Stimulated activated naive CD8-positive, alpha-beta T cell treated with anti-CD3 and anti-CD28 coated beads, Interleukin-15, amount 100 ng/mL, for 72 hours (primary cell): ENCODE measurements around the gene FOXRED1.
"Not testable (repeated sequence)": the region's sequence is repeated elsewhere in the genome, so short reads cannot be mapped to it uniquely, and the experiment has no call there.

Experiments
- ATAC-seq: fragments of 150-1000 bp; cut with Tn5 transposase; 2 replicates; pipeline ENCODE4 v1.10.0; 2021; ENCODE audit warnings: mild to moderate bottlenecking, moderate library complexity
- DNase-seq, 2 donors: peaks; one replicate each; pipeline ENCODE4 v3.0.0; 2021 to 2022
- H3K27ac Mint-ChIP-seq, 2 donors: one replicate each; pipeline ENCODE4 v1.8.0; 2022; ENCODE audit warnings: mild to moderate bottlenecking in 2 of 2, mixed read lengths in 2 of 2, moderate library complexity in 2 of 2
- H3K27me3 Mint-ChIP-seq: one replicate; pipeline ENCODE4 v1.8.0; 2022; ENCODE audit warnings: mixed read lengths
- H3K4me1 Mint-ChIP-seq: one replicate; pipeline ENCODE4 v1.8.0; 2022; ENCODE audit warnings: mild to moderate bottlenecking, mixed read lengths
- H3K4me3 Mint-ChIP-seq, 2 donors: one replicate each; pipeline ENCODE4 v1.8.0; 2022; ENCODE audit warnings: mild to moderate bottlenecking in 2 of 2, mixed read lengths in 2 of 2, moderate library complexity in 1 of 2
- H3K9me3 Mint-ChIP-seq, 2 donors: one replicate each; pipeline ENCODE4 v1.8.0; 2022; ENCODE audit warnings: mixed read lengths in 2 of 2

Gene FOXRED1

DNA sequence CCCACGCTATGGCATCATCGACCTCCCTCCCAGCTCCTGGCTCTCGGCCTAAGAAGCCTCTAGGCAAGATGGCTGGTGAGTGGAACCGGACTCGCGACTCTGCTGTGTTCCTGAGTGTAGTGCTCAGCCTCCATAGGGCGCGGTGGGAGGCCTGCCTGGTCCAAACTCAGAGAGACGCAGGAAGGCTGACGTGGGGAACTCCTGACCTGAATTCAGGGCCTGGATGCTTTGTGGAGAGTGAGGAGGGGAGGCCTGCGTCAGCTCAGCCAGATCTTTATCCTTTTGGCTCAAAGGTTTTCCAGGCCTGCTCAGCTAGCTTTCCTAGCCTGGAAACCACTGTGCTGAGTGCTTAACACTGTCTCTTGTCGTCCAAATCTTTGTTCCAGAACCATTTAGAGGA is 21.9 kb downstream of the FOXRED1 start:
- ATAC-seq, result no peak
- no peak overlapping the region for H3K27ac Mint-ChIP-seq
- no peaks in the 10 kb centered on the region for H3K27me3 Mint-ChIP-seq
- H3K9me3 Mint-ChIP-seq, result no peaks in the 10 kb centered on the region
- peaks cover 35% of the 10 kb centered on the region for H3K4me1 Mint-ChIP-seq
- DNase-seq, result no peak
- no peak overlapping the region for H3K4me3 Mint-ChIP-seq

DNA sequence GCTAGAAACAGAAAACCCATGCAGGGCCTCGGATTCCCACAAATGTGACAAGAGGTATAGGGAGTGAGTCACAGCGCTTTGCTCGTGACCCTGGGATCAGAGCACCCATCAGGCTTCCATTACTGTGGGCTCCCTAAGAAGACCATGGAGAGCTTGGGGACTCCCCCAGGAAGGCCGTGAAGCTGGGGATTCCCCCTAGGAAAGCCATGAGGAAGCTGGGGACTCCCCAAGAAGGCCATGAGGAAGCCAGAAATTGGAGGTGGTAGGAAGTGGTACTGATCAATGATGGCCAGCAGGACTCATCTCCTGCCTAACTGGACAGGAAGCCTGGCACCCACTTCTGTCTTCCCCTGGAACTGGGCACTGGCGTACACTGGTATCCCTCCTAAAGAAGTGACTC is 24.8 kb downstream of the FOXRED1 start:
- Mint-ChIP-seq H3K4me1 (peaks cover 18% of the 10 kb centered on the region), H3K27me3 (no peaks in the 10 kb centered on the region), H3K27ac (peak overlapping the region in 1 of 2 donors; percentile 9), H3K9me3 (no peaks in the 10 kb centered on the region), H3K4me3 (no peak overlapping the region)
- ATAC-seq (peak; percentile 45), DNase-seq (no peak)

DNA sequence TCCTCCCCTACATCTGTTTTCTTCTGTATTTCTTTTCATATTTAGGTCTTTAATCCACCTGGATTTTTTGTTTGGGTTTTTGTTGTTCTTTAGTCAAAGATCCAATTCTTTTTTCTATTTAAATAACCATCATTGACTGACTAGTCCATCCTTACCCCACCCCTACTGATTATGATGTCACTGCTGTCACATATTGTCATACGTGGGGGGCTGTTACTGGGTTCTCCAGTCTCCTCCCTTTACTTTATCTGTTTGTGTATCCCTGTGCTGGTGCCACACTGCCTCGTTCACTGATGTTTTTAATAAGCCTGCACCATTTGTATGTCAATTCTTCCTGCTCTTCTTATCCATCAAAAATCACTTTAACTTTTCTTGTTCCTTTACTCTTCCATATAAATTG is 28.1 kb downstream of the FOXRED1 start:
- Mint-ChIP-seq H3K4me3 (no peak overlapping the region), H3K9me3 (no peaks in the 10 kb centered on the region), H3K4me1 (peaks cover 18% of the 10 kb centered on the region), H3K27me3 (no peaks in the 10 kb centered on the region), H3K27ac (peak overlapping the region in 1 of 2 donors; percentile 69)
- ATAC-seq, result no peak
- DNase-seq, result no peak

DNA sequence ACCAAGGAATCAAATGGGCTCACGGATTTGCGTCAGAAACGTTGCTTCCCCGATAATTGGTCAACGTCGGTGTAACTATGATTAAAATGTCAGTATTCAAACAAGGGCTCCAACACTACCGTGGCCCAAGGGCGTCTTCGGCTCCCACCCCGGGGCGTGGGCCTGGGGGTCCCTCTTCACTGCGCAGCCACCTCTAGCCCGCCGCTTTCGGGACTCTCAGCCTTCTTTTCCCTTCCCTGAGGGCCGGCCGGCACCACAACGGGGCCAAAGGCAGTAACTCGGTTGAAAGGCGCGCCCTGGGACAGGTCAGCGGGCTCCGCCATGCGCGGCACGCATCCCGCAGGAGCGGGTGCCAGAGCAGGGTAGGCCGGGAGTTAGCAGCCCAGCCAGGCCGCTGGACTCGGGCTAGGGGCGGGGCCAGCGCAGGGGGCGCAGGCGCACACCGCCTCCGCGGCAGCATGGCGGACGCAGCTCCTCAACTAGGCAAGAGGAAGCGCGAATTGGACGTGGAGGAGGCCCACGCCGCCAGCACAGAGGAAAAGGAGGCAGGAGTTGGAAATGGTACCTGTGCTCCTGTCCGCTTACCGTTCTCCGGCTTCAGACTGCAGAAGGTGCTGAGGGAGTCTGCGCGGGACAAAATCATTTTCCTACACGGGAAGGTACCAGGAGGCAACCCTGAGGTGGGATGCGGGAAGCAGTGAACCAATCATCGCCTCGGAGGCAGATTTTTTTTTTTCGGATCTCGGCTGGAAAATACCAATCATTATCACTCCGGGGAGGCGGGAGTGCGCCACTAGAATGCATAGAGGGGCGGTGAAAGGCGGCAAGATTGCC is 34.9 kb downstream of the FOXRED1 start, which contains the start of gene DCPS:
DCPS (plus strand) TSS at position 438 of the 834 bp plus-strand sequence; CDS start at position 459, 21 bp downstream.
- Mint-ChIP-seq H3K9me3 (no peaks in the 10 kb centered on the region), H3K4me1 (peaks cover 43% of the 10 kb centered on the region), H3K4me3 (peak within 1 kb of the TSS; percentile 97 to 99), H3K27me3 (no peaks in the 10 kb centered on the region), H3K27ac (peak within 1 kb of the TSS; percentile 99)
- ATAC-seq, result peak; percentile 97
- DNase-seq, result peak; percentile 89 to 91

DNA sequence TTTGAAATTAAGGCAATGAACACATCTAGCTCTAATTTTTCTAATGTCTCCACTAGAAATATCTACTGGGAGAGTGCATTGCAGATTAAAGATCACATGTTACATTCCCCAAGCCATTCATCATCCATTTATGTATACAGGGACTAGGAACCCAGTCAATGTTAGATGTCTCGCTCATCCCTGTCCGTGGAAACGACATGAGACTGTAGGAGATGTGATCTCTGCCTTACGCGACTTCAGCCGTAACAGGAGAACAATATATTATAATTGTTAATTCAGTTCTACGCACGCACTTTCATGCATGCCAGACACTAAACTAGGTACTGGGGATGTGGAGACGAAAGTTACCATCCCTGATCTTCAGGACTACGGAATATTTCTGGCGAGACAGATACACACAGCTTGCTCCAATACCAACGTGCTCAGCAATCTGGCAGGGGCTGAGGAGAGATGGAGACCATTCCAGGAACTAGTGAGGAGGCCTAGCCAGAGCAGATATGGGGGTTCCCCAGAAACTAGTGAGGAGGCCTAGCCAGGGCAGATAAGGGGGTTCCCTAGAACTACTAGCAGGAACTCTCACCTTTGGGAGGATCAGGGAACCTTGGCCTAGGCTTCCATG is 35.6 kb downstream of the FOXRED1 start:
- H3K27me3 Mint-ChIP-seq, result no peaks in the 10 kb centered on the region
- peak overlapping the region; percentile 97 to 99 for H3K4me3 Mint-ChIP-seq
- no peaks in the 10 kb centered on the region for H3K9me3 Mint-ChIP-seq
- peak overlapping the region; percentile 99 for H3K27ac Mint-ChIP-seq
- ATAC-seq, result no peak
- H3K4me1 Mint-ChIP-seq, result peaks cover 43% of the 10 kb centered on the region
- no peak for DNase-seq

DNA sequence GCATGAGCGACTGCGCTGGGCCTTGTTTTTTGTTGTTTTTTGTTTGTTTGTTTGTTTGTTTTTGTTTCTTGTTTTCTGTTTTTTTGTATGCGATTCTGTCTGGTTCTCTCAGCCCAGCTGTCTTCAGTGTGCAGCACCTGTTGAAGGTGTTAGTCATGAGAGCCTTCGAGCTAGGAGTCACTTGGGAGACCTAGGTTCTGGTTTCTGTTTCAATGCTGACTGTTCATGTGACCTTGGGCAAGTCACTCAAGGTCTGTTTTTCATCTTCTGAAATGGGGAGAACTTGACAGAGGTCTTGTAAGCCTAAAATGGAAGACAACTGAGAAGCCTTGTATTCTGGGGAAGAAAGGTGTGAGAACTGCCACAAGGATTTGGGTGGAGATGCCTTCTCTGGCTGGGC is 36.7 kb downstream of the FOXRED1 start:
- DNase-seq (peak; percentile 15 to 41), ATAC-seq (peak; percentile 60)
- H3K27ac Mint-ChIP-seq, result peak overlapping the region; percentile 52 to 86
- H3K4me1 Mint-ChIP-seq, result peaks cover 43% of the 10 kb centered on the region
- peak overlapping the region; percentile 72 to 77 for H3K4me3 Mint-ChIP-seq
- no peaks in the 10 kb centered on the region for H3K27me3 Mint-ChIP-seq
- no peaks in the 10 kb centered on the region for H3K9me3 Mint-ChIP-seq

DNA sequence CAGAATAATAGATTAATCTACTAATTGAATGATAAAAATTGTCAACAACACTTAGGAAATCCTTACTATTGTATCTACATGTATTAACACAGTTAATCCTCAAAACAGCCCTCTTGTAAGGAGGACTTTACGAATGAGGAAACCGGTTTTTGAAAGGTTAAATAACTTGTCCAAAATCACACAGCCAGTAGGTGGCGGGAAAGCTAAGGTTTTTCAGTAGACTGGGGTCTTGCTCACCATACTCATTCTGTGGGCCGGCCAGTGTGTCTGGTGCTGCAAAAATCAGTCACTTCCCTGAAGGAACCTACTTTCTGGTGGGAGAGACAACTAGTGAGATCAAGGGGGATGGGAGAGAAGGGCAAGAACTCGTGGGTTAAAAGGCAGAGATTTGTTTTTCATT is 38.8 kb downstream of the FOXRED1 start:
- Mint-ChIP-seq H3K4me3 (no peak overlapping the region), H3K27ac (no peak overlapping the region), H3K4me1 (peaks cover 39% of the 10 kb centered on the region), H3K27me3 (no peaks in the 10 kb centered on the region), H3K9me3 (no peaks in the 10 kb centered on the region)
- ATAC-seq (no peak), DNase-seq (peak in 1 of 2 donors; percentile 6)

DNA sequence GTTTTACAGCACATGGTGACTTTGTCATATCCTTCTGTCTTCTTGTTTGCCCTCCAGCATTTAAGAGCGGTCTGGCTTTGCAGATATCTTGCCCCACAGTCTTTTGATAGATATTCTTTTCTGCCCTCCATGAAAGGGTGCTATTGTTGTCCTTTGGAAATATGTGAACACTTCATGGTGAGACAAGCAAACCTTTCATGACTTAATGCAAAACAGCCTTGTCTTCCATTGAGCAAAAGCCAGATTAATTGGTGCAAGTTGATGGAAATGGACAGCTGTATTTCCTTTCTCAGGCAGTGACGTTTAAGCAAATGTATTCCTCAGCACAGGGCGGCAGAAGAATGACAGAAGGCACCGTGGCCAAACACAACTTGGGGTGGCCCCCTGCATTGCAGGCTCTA is 39.3 kb downstream of the FOXRED1 start:
- Mint-ChIP-seq H3K27ac (no peak overlapping the region), H3K9me3 (no peaks in the 10 kb centered on the region), H3K4me3 (no peak overlapping the region), H3K27me3 (no peaks in the 10 kb centered on the region), H3K4me1 (peaks cover 33% of the 10 kb centered on the region)
- DNase-seq (no peak), ATAC-seq (no peak)

DNA sequence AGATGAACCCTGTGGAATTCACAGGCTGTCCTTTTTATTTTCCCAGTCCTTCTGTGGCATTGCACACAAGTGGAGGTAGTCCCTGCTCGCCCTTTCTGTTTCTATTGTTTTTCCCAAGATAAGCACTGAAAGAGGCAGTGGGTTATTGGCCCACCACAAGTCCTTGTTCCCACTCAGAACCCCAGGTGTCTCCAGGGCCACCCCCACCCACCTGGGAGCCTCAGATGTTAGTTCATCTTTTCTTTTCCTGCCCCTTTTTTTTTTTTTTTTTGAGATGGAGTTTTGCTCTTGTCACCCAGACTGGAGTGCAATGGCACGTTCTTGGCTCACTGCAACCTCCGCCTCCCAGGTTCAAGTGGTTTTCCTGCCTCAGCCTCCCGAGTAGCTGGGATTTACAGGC is 39.8 kb downstream of the FOXRED1 start:
- peaks cover 33% of the 10 kb centered on the region for H3K4me1 Mint-ChIP-seq
- H3K27ac Mint-ChIP-seq, result not testable (repeated sequence)

DNA sequence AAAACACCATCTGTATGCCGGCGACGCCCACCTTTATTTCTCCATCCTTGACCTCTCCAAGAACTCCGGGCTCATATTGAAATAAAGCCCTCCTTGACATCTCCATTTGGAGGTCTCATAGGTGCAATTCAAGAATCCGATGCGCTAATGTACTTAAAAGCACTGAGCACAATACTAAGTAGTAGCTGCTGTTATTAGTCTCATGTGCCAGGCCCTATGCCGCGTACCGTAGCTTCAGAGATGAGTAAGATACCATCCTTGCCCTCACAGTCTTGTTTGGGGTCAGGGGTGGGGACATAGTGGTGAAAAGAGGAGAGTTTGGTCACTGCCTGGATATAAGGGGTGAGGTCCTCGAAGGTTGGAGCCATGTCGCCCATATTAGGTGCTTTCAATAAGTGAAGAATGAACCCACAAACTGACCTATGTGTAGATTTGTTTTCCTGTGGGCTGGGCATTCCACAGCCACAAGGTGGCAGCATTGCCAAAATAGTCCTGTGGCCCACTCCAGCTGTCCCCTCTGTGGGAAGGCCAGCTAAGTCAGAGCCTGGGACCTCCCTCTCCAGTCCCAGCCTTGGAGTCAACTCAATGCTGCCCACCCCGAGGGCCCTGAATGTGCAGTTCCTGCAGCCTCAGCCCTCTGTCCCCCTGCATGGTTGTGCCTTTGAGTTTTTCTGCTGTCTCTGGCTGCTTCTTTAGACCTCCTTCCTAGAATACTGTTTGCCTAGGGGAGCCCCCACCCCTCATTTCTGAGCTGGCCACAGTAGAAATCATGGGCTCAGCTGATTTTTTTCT is 41.4 kb downstream of the FOXRED1 start:
- H3K4me1 Mint-ChIP-seq, result peaks cover 24% of the 10 kb centered on the region
- no peak overlapping the region for H3K4me3 Mint-ChIP-seq
- no peaks in the 10 kb centered on the region for H3K27me3 Mint-ChIP-seq
- ATAC-seq (peak; percentile 80), DNase-seq (peak; percentile 54 to 57)
- no peaks in the 10 kb centered on the region for H3K9me3 Mint-ChIP-seq
- H3K27ac Mint-ChIP-seq, result no peak overlapping the region

More for the DNA sequence above, 39.8 kb downstream of the FOXRED1 start:
- ATAC-seq, H3K4me3 Mint-ChIP-seq, H3K27me3 Mint-ChIP-seq, DNase-seq, H3K9me3 Mint-ChIP-seq: not testable (repeated sequence)

DNA sequence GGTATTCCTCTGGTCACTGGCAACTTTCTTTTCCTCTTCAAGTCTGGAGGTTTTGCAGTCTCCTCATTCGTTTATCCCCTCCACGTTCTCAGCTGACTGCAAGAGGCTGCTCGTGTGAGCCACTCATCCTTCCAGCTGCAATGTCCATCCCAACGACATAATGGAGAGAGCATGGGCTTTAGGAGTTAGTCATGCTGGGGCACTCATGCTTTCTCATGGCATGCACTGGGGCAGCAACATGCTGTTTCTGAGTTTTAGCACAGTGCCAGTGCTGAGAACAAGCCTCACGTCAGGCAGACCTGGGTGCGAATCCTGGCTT is 42.0 kb downstream of the FOXRED1 start:
- no peak for ATAC-seq
- H3K4me1 Mint-ChIP-seq, result peaks cover 19% of the 10 kb centered on the region
- H3K4me3 Mint-ChIP-seq, result no peak overlapping the region
- H3K9me3 Mint-ChIP-seq, result peaks cover 0 to under 1% of the 10 kb centered on the region in 2 donors
- no peak for DNase-seq
- H3K27ac Mint-ChIP-seq, result no peak overlapping the region
- no peaks in the 10 kb centered on the region for H3K27me3 Mint-ChIP-seq

DNA sequence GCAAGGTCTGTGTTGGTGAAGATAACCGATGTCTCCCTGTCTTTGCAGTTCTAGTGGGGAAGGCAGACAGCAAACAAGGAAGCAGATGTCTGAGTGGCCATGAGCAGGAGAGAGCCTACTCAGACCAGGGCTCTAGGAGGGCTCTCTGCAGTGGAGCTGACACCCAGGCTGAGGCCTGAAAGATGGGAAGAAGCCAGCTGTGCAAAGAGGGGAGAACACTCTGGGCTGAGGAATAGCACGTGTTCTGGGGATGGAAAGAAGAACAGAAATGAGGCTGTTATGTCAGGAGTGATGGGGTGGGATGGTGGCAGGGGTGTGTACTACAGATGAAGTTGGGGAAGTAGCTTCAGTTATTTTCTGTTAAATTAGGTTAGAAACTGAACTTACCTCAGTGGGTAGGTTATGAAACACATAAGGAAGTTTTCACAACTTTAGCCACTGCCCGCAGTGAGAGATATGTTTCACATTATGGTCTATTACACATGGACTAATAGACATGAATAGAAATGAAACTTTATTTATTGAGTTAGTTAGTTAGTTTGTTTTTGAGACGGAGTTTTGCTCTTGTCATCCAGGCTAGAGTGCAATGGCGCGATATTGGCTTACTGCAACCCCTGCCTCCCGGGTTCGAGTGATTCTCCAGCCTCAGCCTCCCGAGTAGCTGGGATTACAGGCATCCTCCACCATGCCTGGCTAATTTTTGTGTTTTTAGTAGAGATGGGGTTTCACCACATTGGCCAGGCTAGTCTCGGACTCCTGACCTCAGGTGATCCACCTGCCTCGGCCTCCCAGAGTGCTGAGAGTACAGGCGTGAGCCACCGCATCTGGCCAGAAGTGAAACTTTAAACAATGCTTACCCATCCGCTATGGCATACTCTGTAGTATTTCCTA is 42.7 kb downstream of the FOXRED1 start:
- DNase-seq (no peak), ATAC-seq (no peak)
- Mint-ChIP-seq H3K4me1 (peaks cover 19% of the 10 kb centered on the region), H3K4me3 (no peak overlapping the region), H3K27me3 (no peaks in the 10 kb centered on the region), H3K27ac (peak overlapping the region in 1 of 2 donors; percentile 70), H3K9me3 (peaks cover 0 to 6% of the 10 kb centered on the region in 2 donors)

DNA sequence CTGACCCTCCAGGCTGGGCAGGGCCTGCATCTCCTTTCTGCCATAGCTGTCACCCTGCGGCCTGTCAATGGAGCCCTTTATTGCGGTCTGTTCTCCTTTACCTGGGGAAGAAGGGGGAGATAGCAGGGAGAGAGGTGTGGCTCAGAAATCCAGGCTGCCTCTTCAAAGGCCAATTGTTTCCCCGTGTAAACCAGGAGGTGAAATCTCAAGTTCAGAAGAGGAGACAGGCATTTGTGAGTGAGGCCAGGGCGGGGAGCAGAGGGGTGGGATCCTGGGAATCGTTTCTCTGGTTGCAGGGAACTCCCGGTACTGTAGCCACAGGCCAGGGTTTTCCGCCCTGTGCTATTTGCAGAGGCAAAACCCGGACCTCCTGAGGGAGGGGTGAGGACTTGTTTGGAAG is 44.0 kb downstream of the FOXRED1 start:
- H3K4me3 Mint-ChIP-seq, result no peak overlapping the region
- peaks cover 19% of the 10 kb centered on the region for H3K4me1 Mint-ChIP-seq
- H3K27me3 Mint-ChIP-seq, result no peaks in the 10 kb centered on the region
- H3K27ac Mint-ChIP-seq, result no peak overlapping the region
- ATAC-seq (no peak), DNase-seq (no peak)
- H3K9me3 Mint-ChIP-seq, result peaks cover 0 to 6% of the 10 kb centered on the region in 2 donors

DNA sequence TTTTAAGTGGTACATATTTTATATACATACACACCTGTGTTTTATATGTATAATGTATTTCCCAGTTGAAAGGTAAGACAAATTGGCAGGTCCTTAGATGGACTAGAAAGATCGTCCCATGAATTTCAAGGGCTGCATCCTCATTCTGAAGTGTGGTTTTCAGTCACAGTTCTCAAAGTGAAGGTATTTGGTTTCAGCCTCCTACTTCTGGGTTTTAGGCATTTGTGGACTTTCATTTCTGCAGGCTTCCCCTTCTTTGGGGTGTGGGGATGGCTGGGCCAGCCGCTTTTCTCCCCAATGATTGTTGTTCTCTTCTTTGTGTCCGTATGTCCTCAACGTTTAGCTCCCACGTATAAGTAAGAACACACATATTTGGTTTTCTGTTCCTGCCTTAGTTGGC is 44.9 kb downstream of the FOXRED1 start:
- Mint-ChIP-seq H3K4me1 (peaks cover 26% of the 10 kb centered on the region), H3K4me3 (no peak overlapping the region), H3K9me3 (peaks cover 0 to 6% of the 10 kb centered on the region in 2 donors), H3K27ac (no peak overlapping the region), H3K27me3 (no peaks in the 10 kb centered on the region)
- ATAC-seq (no peak), DNase-seq (no peak)

DNA sequence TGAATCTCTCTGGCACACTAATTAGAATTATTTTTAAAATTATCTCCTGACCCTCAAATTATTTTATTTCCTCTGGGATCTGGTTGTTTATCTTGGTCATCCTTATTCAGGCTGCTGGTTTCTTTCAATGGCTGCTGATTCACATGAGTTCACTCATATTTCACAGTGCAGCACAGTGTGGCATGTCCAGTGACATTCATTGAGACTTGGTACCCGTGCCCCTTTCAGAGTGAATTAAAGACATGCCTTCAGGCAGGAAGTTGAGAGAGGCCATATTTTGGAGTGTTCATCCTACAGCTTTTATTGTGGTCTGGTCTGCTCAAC is 48.4 kb downstream of the FOXRED1 start:
- H3K9me3 Mint-ChIP-seq, result peaks cover 0 to 6% of the 10 kb centered on the region in 2 donors
- peak overlapping the region; percentile 86 for H3K27ac Mint-ChIP-seq
- no peak for ATAC-seq
- H3K4me3 Mint-ChIP-seq, result peak overlapping the region; percentile 66 to 89
- no peak for DNase-seq
- H3K27me3 Mint-ChIP-seq, result no peaks in the 10 kb centered on the region
- H3K4me1 Mint-ChIP-seq, result peaks cover 46% of the 10 kb centered on the region
